Large intestine (tissue), 12 donors: ENCODE measurements around the gene RAB33B. TPM values are rescaled to one million over a fixed set of nuclear protein-coding genes. Genes with fewer than 3 reads are reported as not detected.
"Not testable (repeated sequence)": the region's sequence is repeated elsewhere in the genome, so short reads cannot be mapped to it uniquely, and the experiment has no call there.

Source experiments
- DNase-seq, 2 donors: peaks; one replicate each; pipeline versions ENCODE4 v3.0.0 to v3.0.0-alpha.2; 2013
- H3K27ac ChIP-seq: one replicate; pipeline ENCODE4 v1.5.1; 2013; ENCODE audit warnings: low read length
- H3K27me3 ChIP-seq: 2 replicates; pipeline ENCODE4 v1.6.1; 2013; ENCODE audit warnings: low read length; ENCODE audit not compliant: control insufficient read depth, insufficient read depth
- H3K36me3 ChIP-seq: 2 replicates; pipeline ENCODE4 v1.6.1; 2013; ENCODE audit warnings: low read length; ENCODE audit not compliant: control insufficient read depth, insufficient read depth
- H3K4me1 ChIP-seq: one replicate; pipeline ENCODE4 v1.6.1; 2013; ENCODE audit warnings: low read length; ENCODE audit not compliant: control insufficient read depth, insufficient read depth
- H3K4me3 ChIP-seq: one replicate; pipeline ENCODE4 v1.5.1; 2013; ENCODE audit warnings: low read length
- H3K9me3 ChIP-seq: one replicate; pipeline ENCODE4 v1.6.1; 2013; ENCODE audit warnings: mild to moderate bottlenecking, low read depth, low read length, moderate library complexity; ENCODE audit not compliant: control insufficient read depth
- WGBS: methylation state at CpG from one replicate; pipeline ENCODE4 v1.1.5; 2013; ENCODE audit warnings: low lambda C conversion rate; ENCODE audit not compliant: insufficient coverage; 5-methylcytosine and 5-hydroxymethylcytosine counted together
- long read RNA-seq, 11 donors: transcript quantifications; one replicate each; lab custom pipeline, GENCODE V29; 2026
- polyA plus RNA-seq: library from polyadenylated mRNA; unstranded; fragments of 120-200 nt; gene quantifications from one replicate; pipeline ENCODE4 v1.2.1, GENCODE V29; 2013

The RAB33B gene
- polyA plus RNA-seq = 10.4 TPM
- long read RNA-seq, donor 1, full-length matches to known transcripts = 2 of 2 reads
- long read RNA-seq, donor 1, partial matches to known transcripts = 0 of 2 reads
- long read RNA-seq, donor 1, other reads (novel, unspliced or antisense) = 0 of 2 reads
- long read RNA-seq, donor 2, full-length matches to known transcripts = 7 of 12 reads
- long read RNA-seq, donor 2, partial matches to known transcripts = 0 of 12 reads
- long read RNA-seq, donor 2, other reads (novel, unspliced or antisense) = 5 of 12 reads
- long read RNA-seq, donor 3, full-length matches to known transcripts = 5 of 5 reads
- long read RNA-seq, donor 3, partial matches to known transcripts = 0 of 5 reads
- long read RNA-seq, donor 3, other reads (novel, unspliced or antisense) = 0 of 5 reads
- long read RNA-seq, donor 4 = 0 reads
- long read RNA-seq, donor 5, full-length matches to known transcripts = 3 of 10 reads
- long read RNA-seq, donor 5, partial matches to known transcripts = 7 of 10 reads
- long read RNA-seq, donor 5, other reads (novel, unspliced or antisense) = 0 of 10 reads
- long read RNA-seq, donor 6, full-length matches to known transcripts = 6 of 6 reads
- long read RNA-seq, donor 6, partial matches to known transcripts = 0 of 6 reads
- long read RNA-seq, donor 6, other reads (novel, unspliced or antisense) = 0 of 6 reads
- long read RNA-seq, donor 7, full-length matches to known transcripts = 5 of 5 reads
- long read RNA-seq, donor 7, partial matches to known transcripts = 0 of 5 reads
- long read RNA-seq, donor 7, other reads (novel, unspliced or antisense) = 0 of 5 reads
- long read RNA-seq, donor 8, full-length matches to known transcripts = 4 of 4 reads
- long read RNA-seq, donor 8, partial matches to known transcripts = 0 of 4 reads
- long read RNA-seq, donor 8, other reads (novel, unspliced or antisense) = 0 of 4 reads
- long read RNA-seq, donor 9, full-length matches to known transcripts = 3 of 3 reads
- long read RNA-seq, donor 9, partial matches to known transcripts = 0 of 3 reads
- long read RNA-seq, donor 9, other reads (novel, unspliced or antisense) = 0 of 3 reads
- long read RNA-seq, donor 10, full-length matches to known transcripts = 5 of 5 reads
- long read RNA-seq, donor 10, partial matches to known transcripts = 0 of 5 reads
- long read RNA-seq, donor 10, other reads (novel, unspliced or antisense) = 0 of 5 reads
- long read RNA-seq, donor 11, full-length matches to known transcripts = 3 of 3 reads
- long read RNA-seq, donor 11, partial matches to known transcripts = 0 of 3 reads
- long read RNA-seq, donor 11, other reads (novel, unspliced or antisense) = 0 of 3 reads

DNA sequence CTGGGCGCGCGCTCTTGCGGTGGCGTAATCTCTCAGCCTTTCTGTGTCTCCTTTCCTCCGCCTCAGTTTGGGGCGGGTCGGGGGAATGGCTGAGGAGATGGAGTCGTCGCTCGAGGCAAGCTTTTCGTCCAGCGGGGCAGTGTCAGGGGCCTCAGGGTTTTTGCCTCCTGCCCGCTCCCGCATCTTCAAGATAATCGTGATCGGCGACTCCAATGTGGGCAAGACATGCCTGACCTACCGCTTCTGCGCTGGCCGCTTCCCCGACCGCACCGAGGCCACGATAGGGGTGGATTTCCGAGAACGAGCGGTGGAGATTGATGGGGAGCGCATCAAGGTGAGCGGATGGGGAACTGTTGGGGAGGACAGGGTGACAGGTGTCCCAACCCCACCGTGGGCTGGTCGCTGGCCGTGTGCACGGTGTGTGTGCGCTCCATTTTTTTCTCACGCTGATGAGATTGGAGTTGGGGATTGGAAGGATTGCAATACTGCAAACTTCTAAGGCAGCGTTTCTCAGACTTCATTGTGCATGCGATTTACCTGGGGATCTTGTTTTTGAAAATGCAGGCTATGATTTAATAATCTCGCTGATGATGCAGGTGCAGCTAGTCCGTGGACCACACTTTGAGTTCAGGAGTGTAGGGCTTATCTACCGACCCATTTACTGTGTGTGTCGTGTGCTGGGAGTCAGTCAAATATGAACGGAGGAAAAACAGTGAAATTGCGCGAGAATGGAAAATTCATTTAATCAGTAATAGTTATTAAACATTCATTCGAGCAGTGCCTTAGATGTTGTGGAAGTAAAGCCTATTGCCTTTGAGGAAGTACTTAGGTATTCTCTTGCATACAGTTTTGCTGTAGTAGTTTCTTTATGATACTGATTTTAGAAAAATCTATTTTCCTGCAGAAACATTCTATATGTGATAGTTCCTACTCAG, at the start of gene RAB33B:
TSS of gene RAB33B (plus strand) at position 11 of the 935 bp plus-strand sequence. CDS start at position 86, 75 bp downstream.
- peaks cover 9% of the 10 kb centered on the region for H3K4me1 ChIP-seq
- WGBS = 0% methylated on average over 3 of the region's 46 CpGs

GRCh38 chr4:139410312-139410711, 43.6 kb upstream of the RAB33B start:
- Histone ChIP-seq H3K4me3 (no peak overlapping the region), H3K4me1 (no peaks in the 10 kb centered on the region), H3K9me3 (peaks cover 8% of the 10 kb centered on the region), H3K36me3 (no peaks in the 10 kb centered on the region), H3K27me3 (no peaks in the 10 kb centered on the region), H3K27ac (no peak overlapping the region)
- no peak for DNase-seq

More for the DNA sequence above, at the start of gene RAB33B:
- Histone ChIP-seq H3K9me3 (no peaks in the 10 kb centered on the region), H3K4me3 (peak within 1 kb of the TSS; percentile 97), H3K36me3 (no peaks in the 10 kb centered on the region), H3K27ac (peak within 1 kb of the TSS; percentile 100), H3K27me3 (no peaks in the 10 kb centered on the region)
- DNase-seq = peak in 1 of 2 donors; percentile 23

DNA sequence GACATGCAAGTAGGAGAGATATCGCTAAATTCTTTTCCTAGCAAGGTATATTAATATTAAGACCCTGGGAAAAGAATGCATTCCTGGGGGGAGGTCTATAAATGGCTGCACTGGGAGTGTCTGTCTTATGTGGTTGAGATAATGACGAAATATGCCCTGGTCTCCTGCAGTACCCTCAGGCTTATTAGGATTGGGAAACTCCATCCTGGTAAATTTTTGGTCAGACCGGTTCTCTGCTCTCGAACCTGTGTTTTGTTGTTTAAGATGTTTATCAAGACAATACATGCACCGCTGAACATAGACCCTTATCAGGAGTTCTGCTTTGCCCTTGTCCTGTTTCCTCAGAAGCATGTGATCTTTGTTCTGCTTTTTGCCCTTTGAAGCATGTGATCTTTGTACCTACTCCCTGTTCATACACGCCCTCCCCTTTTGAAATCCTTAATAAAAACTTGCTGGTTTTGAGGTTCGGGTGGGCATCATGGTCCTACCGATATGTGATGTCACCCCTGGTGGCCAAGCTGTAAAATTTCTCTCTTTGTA, 39.2 kb upstream of the RAB33B start:
- H3K27me3 ChIP-seq, H3K4me3 ChIP-seq, H3K27ac ChIP-seq, H3K9me3 ChIP-seq, H3K36me3 ChIP-seq, H3K4me1 ChIP-seq, DNase-seq: not testable (repeated sequence)
- WGBS = no CpG with 5 or more reads among the region's 8 CpGs

DNA sequence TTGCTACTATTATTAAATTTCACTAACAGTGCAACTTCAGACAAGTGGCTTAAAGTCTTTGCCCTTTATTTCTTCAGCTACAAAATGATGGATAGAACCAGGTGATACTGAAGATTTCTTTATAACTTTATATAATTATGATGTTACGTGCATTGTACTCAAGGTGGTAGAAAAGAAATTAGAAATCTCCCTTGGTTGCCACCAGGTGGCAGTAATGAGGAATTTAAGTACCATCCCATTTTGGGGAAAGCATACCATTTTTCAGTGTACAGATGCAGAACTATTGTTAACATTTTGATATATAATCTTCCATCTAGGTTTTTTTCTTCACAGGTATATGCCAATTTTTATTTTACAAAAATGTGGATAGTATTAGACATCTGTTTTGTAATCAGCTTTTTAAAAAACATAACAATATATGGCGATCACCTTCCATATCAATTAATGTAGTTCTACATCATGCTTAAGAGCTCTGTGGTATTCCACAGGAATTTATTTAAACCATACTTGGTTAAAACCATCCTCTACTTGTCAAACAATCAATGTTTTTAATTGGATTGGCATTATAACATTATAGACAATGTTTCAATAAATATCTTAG, 37.7 kb upstream of the RAB33B start:
- peak in 1 of 2 donors; percentile 1 for DNase-seq

DNA sequence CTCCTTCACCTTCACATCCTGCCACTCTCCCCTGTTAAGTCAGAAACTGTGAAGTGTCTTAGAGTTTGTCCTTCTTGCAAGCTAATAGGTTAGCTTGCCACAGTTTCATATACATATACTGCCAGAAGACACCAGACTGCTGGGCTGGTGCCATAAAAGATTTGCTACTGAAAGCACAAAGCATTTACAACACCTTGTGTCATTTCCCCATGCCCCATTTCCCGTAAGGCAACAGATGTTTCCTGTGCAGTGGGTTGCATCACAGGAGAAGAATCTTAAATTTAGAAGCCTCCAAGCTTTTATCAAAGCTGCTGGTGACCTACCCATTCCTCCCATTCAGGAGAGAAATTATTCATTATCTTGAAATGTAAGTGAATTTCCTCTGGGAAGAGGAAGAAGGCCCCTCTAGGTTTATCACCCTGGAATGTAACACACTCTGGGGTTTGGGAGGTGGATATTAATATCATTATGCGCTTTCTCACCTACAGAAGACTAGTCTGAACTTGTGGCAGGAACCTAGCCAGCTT, 34.5 kb upstream of the RAB33B start:
- no CpG with 5 or more reads among the region's 2 CpGs for WGBS
- Histone ChIP-seq H3K27ac (no peak overlapping the region), H3K9me3 (peaks cover 9% of the 10 kb centered on the region), H3K4me1 (no peaks in the 10 kb centered on the region), H3K4me3 (no peak overlapping the region), H3K36me3 (no peaks in the 10 kb centered on the region), H3K27me3 (no peaks in the 10 kb centered on the region)
- peak; percentile 16 to 25 for DNase-seq

More for the DNA sequence above, 37.7 kb upstream of the RAB33B start:
- H3K9me3 ChIP-seq = peaks cover 8% of the 10 kb centered on the region
- H3K4me1 ChIP-seq = no peaks in the 10 kb centered on the region
- no peaks in the 10 kb centered on the region for H3K27me3 ChIP-seq
- no peak overlapping the region for H3K27ac ChIP-seq
- no CpG with 5 or more reads among the region's 2 CpGs for WGBS
- no peaks in the 10 kb centered on the region for H3K36me3 ChIP-seq
- H3K4me3 ChIP-seq = no peak overlapping the region

DNA sequence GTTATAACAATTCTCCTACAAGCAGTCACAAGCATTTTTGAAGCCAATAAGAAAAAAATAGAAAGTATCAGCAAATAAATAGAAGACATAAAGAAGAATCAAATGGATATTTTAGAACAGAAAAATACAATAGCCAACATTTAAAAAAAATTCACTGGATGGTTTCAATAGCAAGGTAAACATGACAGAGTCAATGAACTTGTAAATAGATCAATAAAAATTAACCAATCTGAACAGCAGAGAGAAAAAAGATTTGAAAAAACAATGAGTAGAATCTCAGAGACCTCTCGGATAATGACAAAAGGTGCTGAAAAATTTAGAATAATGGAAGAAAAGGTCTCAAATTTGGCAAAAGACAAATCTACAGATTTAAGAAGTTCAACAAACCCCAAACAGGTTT, 33.3 kb upstream of the RAB33B start:
- Histone ChIP-seq H3K36me3 (no peaks in the 10 kb centered on the region), H3K9me3 (peaks cover 4% of the 10 kb centered on the region), H3K27me3 (no peaks in the 10 kb centered on the region), H3K27ac (no peak overlapping the region), H3K4me3 (no peak overlapping the region), H3K4me1 (no peaks in the 10 kb centered on the region)
- DNase-seq = no peak
- WGBS = 100% methylated on average over 1 of the region's 1 CpG

DNA sequence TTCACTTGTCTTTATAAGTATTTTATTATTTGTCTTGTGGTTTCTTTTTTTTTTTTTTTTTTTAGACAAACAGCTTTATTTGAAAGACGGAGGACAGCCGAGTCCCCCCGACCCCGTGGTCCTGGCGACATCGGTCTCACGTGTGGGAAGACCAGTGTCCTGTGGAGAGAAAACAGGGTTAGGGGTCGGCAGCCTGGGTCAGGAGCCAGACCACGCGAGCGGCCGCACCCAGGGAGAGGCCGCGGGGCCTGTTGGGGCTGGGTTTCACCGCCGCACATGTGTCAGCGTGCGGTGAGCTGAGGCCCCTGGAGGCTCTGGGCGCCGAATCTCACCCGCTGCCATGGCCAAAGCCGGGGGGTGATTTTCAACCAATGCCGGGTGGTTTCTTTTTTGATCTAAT, 17.8 kb upstream of the RAB33B start:
- Histone ChIP-seq H3K27me3 (no peaks in the 10 kb centered on the region), H3K36me3 (peaks cover 3% of the 10 kb centered on the region), H3K4me3 (no peak overlapping the region), H3K27ac (no peak overlapping the region), H3K4me1 (no peaks in the 10 kb centered on the region), H3K9me3 (peaks cover 57% of the 10 kb centered on the region)
- WGBS = 100% methylated on average over 1 of the region's 23 CpGs
- DNase-seq = no peak

DNA sequence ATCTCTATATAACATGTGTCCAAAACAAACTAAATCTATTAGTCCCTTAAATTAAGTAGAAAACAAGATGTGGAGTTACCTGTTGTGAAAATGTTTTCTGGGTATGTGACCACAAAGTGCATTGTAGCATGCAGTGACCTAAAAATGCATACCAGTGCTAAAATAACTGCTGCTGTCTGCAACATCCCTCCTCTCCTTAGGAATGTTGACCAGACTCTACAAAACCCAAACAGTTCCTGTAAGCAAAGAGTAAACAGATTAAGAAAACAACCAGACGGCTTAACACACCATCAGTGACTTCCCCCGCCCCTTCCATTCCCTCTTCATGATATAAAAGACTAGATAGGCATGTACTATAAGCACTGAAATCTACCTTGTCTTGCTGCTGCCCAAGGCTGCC, 15.8 kb upstream of the RAB33B start:
- Histone ChIP-seq H3K4me3 (no peak overlapping the region), H3K36me3 (peaks cover 3% of the 10 kb centered on the region), H3K27ac (no peak overlapping the region), H3K27me3 (no peaks in the 10 kb centered on the region), H3K9me3 (peaks cover 51% of the 10 kb centered on the region), H3K4me1 (no peaks in the 10 kb centered on the region)
- 73% methylated on average over 2 of the region's 2 CpGs for WGBS
- DNase-seq = no peak

- DNase-seq = no peak
- Histone ChIP-seq H3K4me1 (no peaks in the 10 kb centered on the region), H3K4me3 (no peak overlapping the region), H3K36me3 (peaks cover 3% of the 10 kb centered on the region), H3K27me3 (no peaks in the 10 kb centered on the region), H3K27ac (no peak overlapping the region), H3K9me3 (peaks cover 44% of the 10 kb centered on the region)
- WGBS = no CpG with 5 or more reads among the region's 4 CpGs
These were observed 12.9 kb upstream of the RAB33B start for GRCh38 chr4:139441029-139441428.
